Measurements from ENCODE around the gene NACAD.

Gene NACAD

DNA sequence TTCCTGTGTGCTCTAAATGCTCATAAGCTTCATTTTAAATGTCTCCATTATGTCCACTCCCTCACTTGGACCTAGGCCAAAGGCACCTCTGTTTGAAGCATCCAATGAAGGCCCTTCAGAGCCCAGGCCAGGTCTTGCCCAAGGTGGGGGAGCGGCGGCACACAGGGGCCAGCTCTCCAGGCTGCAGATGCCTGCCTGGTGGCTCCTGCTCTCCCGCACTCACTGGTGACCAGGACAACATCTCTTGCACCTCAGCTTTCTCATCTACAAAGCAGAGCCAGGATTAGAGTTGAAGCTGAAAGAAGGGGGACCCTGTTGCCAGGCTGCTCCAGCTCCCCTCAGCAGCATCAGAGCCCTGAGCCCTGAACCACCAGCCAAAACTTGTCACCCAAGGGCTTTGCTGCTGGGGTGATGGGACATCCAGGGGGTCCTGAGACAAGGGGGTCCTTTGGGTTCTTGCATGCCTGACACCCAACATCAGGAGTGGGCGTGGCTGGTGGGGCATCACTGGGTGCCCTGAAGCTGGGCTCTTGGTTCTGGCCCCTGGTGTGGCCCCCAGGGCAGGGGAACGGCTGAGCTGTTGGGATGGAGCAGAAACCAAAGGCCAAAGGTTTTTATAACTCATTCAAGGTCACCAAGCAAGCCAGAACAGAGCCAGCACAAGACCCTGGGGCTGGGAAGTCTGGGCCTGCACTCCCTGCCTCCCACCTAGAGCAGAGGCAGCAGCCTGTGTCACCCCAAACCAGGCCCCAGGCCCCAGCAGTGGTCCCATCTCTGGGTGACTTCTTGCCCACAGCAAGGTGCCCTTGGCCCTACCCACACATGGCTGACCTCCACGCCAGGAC, 1.2 kb downstream of the NACAD start:
- DNase-seq = no peak

GRCh38 chr7:45086331-45087065, 2.3 kb downstream of the NACAD start:
- DNase-seq = no peak

DNA sequence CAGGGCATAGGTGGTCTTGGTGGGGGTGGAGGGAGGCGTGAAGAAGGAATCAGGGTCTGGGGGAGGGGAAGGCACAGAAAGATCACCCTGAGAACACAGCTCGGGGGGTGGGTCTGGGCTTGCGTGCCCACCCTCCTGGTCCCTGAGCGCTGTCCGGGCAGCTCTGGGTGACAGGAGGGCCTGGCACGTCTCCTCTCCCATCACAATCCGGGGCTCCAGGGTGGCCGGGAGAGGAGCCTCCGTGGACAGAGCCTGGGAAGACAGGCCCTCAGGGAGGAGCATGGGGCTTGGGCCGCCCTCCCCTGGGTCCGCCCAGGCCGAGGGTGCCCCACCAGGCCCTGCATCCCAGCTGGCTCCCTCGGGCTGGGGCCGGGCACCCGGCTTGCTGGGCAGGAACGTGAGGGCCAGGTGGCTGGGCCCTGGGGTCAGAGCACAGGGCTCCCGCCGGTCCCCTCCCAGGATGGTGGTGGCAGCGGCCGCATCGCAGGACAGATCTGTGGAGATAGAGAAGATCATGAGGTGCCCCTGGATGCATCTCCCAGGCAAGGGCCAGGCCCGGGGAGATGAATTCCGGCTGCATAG, 3.1 kb downstream of the NACAD start:
- DNase-seq = no peak

DNA sequence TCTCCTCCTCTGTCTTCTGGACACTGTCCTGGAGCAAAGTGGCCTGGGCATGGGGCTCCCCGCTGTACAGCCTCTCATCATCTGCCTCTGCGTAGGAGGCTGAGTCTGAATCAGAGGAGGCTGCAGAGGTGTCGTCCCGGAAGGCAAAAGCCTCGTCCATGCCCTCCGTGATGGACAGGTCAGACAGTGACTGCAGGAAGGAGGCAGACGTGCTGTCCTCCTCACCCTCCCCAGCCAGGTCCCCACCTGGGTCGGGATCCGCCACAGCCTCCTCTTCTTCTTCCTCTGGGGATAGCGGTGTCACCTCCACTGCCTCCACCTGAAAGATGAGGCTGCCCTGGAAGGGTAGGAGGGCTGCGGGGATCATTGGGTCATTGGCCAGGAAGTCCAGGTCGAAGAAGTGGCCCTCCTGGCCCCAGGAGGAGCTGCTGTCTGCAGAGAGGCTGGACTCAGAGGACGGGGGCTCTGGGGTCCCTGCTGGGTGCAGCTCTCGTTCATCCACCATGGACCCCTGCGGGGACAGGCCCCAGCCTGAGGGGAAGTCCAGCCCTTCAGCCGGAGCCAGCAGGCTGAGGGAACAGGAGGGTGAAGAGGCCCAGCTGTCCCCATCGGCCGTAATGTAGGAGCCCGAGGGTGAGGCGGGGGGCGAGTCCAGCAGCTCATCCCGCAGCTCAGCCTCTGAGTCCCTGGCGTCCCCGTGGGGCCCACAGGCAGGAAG, 3.7 kb downstream of the NACAD start:
- DNase-seq = no peak

- no peak for DNase-seq
These were observed 4.4 kb downstream of the NACAD start for GRCh38 chr7:45084336-45084735.

DNA sequence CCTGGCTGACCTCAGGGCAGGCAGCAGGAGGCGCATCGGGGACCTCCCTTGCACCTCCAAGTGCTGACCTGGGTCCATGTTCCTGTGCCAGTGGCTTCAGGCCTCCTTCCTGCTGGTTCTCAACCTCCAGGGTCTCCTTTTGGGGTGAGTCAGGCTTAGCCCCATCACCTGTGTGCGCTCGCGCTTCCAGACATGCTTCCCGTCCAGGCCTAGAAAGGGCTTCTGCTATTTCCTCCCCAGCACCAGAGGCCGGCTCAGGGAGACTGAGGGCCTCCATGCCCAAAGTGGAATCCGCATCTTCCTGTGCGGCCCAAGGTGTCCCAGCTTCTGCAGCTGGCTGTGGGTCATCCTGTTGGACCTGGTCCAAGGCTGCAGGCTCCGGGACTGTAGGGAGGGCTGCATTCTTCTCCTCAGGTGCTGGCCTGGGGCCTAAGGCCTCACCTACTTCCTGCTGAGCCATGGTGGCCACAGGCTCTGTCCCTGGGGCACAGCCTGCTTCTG, 5.9 kb downstream of the NACAD start:
- no peak for DNase-seq

DNA sequence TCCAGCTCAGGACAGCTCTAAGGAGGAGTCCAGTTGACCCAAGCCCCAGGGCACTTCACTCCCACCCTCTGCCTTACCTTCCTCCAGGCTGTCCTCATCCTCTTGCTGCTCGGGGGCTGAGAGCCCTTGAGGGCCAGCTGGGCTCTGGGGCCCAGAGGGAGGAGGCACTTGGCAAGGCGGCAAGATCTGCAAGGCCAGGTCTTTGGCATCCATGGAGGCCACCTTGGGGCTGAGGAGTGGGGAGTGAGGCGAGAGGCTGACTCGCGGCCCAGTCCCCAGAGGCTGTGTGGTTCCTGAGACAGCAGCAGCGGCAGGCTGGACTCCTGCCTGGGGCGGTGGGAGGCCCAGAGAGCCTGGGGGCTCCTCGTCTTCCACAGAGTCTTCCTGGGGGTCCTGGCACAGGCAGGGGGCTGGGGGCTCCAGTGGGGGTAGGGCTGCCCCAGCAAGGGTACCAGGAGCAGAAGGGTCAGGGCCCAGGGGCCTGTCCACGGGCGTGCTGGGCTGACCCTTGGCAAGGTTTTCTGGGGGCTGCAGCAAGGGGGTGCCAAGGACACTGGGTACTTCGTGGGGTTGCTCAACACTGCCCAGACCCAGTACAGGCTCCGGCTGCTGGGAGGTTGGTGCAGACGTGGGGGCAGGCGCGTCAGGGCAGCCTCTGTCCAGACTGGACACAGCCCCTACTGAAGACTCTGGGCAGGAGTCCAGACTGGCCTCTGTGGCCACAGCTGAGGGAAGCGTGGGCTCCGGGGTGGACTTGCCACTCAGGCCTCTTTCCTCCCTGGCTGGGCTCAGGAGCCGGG, 6.5 kb downstream of the NACAD start:
- no peak for DNase-seq

- DNase-seq = no peak
These were observed 7.1 kb downstream of the NACAD start for GRCh38 chr7:45081670-45081974.

DNA sequence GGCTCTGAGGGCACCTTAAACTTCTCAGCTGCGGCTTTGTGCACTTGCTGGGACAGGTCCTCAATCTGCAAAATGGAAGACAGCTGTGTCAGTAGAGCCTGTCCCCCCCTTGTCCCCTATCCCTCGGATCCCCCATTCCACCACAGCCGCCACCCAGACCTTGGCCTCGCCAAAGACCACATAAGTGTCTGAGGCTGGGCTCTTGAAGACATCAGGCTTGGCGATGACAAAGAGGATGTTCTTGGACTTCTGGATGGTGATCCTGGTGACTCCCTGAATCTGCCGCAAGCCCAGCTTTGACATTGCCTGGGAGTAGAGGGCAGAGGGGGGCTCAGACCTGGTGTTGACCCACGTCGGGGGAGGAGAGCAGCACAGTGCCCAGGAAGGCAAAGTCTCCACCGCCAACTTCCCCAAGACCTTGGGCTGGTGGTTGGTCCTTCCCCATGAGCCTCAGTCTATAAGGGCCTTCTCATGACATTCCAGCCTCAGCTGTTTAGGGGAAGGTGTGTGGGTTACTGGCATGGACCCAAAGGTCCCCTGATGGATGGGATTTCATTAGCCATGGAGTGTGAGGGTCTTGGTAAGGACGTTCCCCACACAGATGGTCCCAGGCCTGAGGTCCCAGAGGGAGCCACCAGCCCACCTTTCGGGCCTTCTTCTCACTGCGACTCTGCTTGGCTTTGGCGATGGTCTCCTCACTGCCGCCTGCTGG, 7.7 kb downstream of the NACAD start:
- no peak for DNase-seq

- DNase-seq = no peak
These were observed 8.4 kb downstream of the NACAD start for GRCh38 chr7:45080265-45080957.

DNA sequence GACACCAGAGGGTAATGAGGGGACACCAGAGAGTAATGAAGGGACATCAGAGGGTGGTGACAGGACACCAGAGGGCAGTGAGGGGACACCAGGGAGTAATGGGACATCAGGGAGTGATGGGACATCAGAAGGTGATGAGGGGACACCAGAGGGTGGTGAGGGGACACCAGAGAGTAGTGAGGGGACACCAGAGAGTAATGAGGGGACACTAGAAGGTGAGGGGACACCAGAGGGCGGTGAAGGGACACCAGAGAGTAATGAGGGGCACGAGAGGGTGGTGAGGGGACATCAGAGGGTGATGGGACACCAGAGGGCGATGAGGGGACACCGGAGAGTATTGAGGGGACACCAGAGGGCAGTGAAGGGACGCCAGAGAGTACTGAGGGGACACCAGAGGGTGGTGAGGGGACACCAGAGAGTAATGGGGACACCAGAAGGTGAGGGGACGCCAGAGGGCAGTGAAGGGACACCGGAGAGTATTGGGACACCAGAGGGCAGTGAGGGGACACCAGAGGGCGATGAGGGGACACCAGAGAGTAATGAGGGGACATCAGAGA, 10.6 kb downstream of the NACAD start:
- no peak for DNase-seq

DNA sequence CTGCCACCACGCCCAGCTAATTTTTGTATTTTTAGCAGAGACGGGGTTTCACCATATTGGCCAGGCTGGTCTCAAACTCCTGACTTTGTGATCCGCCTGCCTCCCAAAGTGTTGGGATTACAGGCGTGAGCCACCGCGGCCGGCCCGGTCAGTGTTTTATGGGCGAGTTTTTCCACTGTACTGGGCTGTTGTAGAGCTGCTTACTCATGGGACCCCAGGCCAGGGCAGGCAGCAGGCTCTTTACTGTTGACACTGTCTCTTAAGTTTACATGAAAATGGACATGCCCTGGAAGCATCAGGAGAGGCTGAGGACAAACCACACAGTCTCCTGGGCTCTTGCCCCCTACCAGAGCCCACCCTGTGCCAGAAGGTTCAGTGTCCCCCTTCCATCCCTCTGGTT, 11.2 kb downstream of the NACAD start:
- DNase-seq = no peak

DNA sequence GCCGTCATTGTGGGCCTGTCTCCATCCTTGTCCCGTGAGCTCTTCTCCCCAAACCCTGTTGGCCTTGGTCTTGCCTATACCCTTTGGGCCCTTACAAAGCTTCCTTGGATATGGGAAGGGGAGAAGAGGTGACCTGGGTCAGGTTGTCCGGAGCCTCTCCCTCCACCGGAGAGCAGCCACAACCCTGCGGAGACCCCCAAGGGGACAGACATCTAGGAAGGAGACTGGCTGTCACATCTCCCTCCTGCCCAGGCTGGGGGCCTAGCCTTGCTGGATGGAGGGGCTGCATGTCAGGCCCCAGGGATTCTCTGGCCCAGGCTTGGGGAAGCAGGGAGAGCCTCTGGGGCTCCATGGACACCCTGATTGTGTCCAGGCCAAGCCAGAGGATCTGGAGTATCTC, 11.8 kb downstream of the NACAD start:
- no peak for DNase-seq

- no peak for DNase-seq
These were observed 12.6 kb downstream of the NACAD start for GRCh38 chr7:45075871-45076796.

- DNase-seq = no peak
These were observed 13.5 kb downstream of the NACAD start for GRCh38 chr7:45075355-45075644.

DNA sequence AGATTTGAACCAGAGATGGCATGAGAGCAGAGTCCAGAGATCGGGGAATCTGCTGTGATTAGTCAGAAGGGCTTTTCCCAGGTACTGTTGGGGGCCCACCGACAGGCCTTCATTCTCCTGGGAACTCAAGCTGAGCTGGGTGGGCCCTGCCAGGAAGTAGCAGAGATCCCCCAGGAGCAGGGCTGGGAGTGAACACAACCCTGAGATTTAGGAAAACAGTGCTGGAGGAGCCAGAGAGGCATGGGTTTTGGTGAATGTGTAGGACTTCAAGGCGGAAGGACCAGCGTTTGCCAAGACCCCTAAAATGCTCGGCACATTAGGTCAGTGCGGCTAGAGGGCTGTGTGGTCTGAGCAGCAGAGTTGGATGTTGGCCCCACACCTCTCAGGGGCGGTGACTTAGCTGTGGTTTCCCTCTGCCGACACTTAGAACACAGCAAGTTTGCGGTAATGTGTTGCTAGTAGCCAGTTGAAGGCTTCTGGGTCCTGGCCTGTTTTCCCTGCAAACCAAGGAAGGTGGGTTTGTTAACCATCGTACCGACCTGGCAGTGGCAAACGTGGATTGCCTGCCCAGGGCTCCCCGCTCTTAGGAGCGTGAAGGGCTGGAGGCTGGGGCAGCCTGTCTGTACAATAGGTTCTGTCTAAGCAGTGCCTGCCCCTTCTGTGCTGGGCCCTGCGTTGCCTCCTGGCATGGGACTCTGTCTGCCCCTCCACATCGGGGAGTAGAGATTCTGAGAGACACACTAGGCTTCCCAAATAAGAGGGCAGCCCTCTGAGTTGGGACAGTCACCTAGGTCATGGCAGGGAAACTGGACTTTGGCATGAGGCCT, 14.0 kb downstream of the NACAD start:
- no peak for DNase-seq

GRCh38 chr7:45073786-45074527, 14.8 kb downstream of the NACAD start:
- no peak for DNase-seq

Data from SIG-M5 (cell line).